Coronary artery (tissue), 2 donors: ENCODE data around the gene UTP11.

Experiments
- DNase-seq: peaks from one replicate; pipeline ENCODE4 v3.0.0-alpha.2; 2017; ENCODE audit warnings: low spot score
- H3K27ac ChIP-seq, 2 donors: fragments of 200-600 bp; sonication (generic); one replicate each; pipeline ENCODE4 v1.5.1; 2016 to 2019
- H3K4me3 ChIP-seq: fragments of 200-600 bp; sonication (generic); 2 replicates; pipeline ENCODE4 v1.5.1; 2016; ENCODE audit warnings: mild to moderate bottlenecking, moderate library complexity
- CTCF ChIP-seq: fragments of 200-600 bp; sonication (generic); IDR thresholded peaks from one replicate; pipeline ENCODE4 v1.5.1; 2019; ENCODE audit warnings: antibody characterized with exemption

The UTP11 gene

GRCh38 chr1:38014724-38015424 is 2.3 kb downstream of the UTP11 start:
- Histone ChIP-seq H3K27ac (peak overlapping the region in 1 of 2 donors; percentile 67), H3K4me3 (no peak overlapping the region)
- no peak for TF ChIP-seq CTCF
- DNase-seq, result no peak

GRCh38 chr1:38015978-38016725 is 3.6 kb downstream of the UTP11 start:
- H3K4me3 ChIP-seq, result no peak overlapping the region
- no peak for DNase-seq

GRCh38 chr1:38018864-38019343 is 6.4 kb downstream of the UTP11 start:
- Histone ChIP-seq H3K27ac (no peak overlapping the region), H3K4me3 (no peak overlapping the region)
- no peak for DNase-seq
- peak; percentile 14 for TF ChIP-seq CTCF

More at GRCh38 chr1:38015978-38016725, 3.6 kb downstream of the UTP11 start:
- H3K27ac ChIP-seq, result peak overlapping the region; percentile 23 to 67
- TF ChIP-seq CTCF, result no peak

GRCh38 chr1:38020396-38020795 is 7.9 kb downstream of the UTP11 start:
- TF ChIP-seq CTCF, result no peak
- Histone ChIP-seq H3K4me3 (no peak overlapping the region), H3K27ac (no peak overlapping the region)
- no peak for DNase-seq

GRCh38 chr1:38021969-38022368 is 9.4 kb downstream of the UTP11 start:
- no peak for TF ChIP-seq CTCF
- no peak overlapping the region for H3K27ac ChIP-seq
- no peak overlapping the region for H3K4me3 ChIP-seq
- no peak for DNase-seq

GRCh38 chr1:38022810-38023209 is 10.3 kb downstream of the UTP11 start:
- no peak for DNase-seq
- no peak overlapping the region for H3K4me3 ChIP-seq
- no peak for TF ChIP-seq CTCF
- no peak overlapping the region for H3K27ac ChIP-seq
